Peyer's patch (tissue), 4 donors: Measurements from ENCODE around the gene LRRC8C. TPM values are rescaled to one million over a fixed set of nuclear protein-coding genes. Genes with fewer than 3 reads are reported as not detected.

Experiments used
- DNase-seq, 3 donors: peaks; one replicate each; pipeline ENCODE4 v3.0.0-alpha.2; 2017 to 2019
- H3K27ac ChIP-seq, 4 donors: fragments of 200-600 bp; sonication (generic); one replicate each; pipeline ENCODE4 v1.5.1; 2016 to 2019
- H3K27me3 ChIP-seq, 2 donors: fragments of 200-600 bp; sonication (generic); one replicate each; pipeline ENCODE4 v1.5.1; 2019
- H3K36me3 ChIP-seq, 3 donors: fragments of 200-600 bp; sonication (generic); one replicate each; pipeline ENCODE4 v1.5.1; 2016 to 2019
- H3K4me1 ChIP-seq, 4 donors: fragments of 200-600 bp; sonication (generic); one replicate each; pipeline ENCODE4 v1.5.1; 2016 to 2019
- H3K4me3 ChIP-seq, 4 donors: fragments of 200-600 bp; sonication (generic); 1 replicate in 3 of 4; 2 replicates in 1 of 4; pipeline ENCODE4 v1.5.1; 2016 to 2019; ENCODE audit warnings: mild to moderate bottlenecking in 1 of 4
- H3K9me3 ChIP-seq, 4 donors: fragments of 200-600 bp; sonication (generic); one replicate each; pipeline ENCODE4 v1.5.1; 2016 to 2019; ENCODE audit warnings: mild to moderate bottlenecking in 1 of 4
- POLR2A ChIP-seq, 2 donors: fragments of 450-650 bp; IDR thresholded peaks; one replicate each; pipeline ENCODE4 v1.5.1; 2017; ENCODE audit warnings: antibody characterized with exemption in 2 of 2, mild to moderate bottlenecking in 2 of 2, moderate library complexity in 2 of 2
- total RNA-seq, 4 donors: library from RNA; depleted of rRNA; stranded (reverse); fragments of >200 nt; gene quantifications; one replicate each; pipeline ENCODE4 v1.1.0, GENCODE V29; 2016
- TF ChIP-seq, protein P1 (sequence below), 6 experiments: fragments of 450-650 bp in 4 of 6; fragments of 200-600 bp in 2 of 6; sonication (generic) in 1 of 6; IDR thresholded peaks; one replicate each; pipeline ENCODE4 v1.5.1; 2017 to 2019; ENCODE audit warnings: antibody characterized with exemption in 6 of 6, mild to moderate bottlenecking in 3 of 6, moderate library complexity in 1 of 6

The LRRC8C gene
- total RNA-seq, 4 donors from 2014 or later, result 2.5 to 9.9 (median 4.0) TPM

DNA sequence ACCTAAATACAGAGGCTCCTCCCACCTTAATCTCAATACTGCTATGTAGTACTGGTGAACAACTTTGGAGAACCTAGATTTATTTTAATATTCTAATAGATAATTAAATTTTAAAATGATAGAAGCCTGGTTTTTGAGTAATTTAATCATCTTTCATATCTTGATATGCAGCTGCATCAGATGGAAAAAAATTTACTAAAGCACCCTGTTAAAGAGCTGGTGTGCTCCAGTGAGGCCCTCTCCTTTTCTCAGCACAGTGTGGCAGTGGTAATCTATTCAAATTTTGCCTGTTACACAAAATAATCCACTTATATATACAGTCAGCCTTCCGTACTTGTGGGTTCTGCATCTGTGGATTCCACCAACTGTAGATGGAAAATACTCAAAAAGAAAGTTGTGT, 82.8 kb downstream of the LRRC8C start:
- Histone ChIP-seq H3K9me3 (no peaks in the 10 kb centered on the region), H3K27ac (no peak overlapping the region), H3K4me1 (peaks cover 0 to 5% (median 3%) of the 10 kb centered on the region in 4 donors), H3K4me3 (no peak overlapping the region), H3K36me3 (no peaks in the 10 kb centered on the region), H3K27me3 (no peaks in the 10 kb centered on the region)
- DNase-seq, result no peak
- no peak for TF ChIP-seq POLR2A (IDR thresholded peaks at IDR 0.05)
- TF ChIP-seq, protein P1, sequence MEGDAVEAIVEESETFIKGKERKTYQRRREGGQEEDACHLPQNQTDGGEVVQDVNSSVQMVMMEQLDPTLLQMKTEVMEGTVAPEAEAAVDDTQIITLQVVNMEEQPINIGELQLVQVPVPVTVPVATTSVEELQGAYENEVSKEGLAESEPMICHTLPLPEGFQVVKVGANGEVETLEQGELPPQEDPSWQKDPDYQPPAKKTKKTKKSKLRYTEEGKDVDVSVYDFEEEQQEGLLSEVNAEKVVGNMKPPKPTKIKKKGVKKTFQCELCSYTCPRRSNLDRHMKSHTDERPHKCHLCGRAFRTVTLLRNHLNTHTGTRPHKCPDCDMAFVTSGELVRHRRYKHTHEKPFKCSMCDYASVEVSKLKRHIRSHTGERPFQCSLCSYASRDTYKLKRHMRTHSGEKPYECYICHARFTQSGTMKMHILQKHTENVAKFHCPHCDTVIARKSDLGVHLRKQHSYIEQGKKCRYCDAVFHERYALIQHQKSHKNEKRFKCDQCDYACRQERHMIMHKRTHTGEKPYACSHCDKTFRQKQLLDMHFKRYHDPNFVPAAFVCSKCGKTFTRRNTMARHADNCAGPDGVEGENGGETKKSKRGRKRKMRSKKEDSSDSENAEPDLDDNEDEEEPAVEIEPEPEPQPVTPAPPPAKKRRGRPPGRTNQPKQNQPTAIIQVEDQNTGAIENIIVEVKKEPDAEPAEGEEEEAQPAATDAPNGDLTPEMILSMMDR (IDR thresholded peaks at IDR 0.05), result no peak

DNA sequence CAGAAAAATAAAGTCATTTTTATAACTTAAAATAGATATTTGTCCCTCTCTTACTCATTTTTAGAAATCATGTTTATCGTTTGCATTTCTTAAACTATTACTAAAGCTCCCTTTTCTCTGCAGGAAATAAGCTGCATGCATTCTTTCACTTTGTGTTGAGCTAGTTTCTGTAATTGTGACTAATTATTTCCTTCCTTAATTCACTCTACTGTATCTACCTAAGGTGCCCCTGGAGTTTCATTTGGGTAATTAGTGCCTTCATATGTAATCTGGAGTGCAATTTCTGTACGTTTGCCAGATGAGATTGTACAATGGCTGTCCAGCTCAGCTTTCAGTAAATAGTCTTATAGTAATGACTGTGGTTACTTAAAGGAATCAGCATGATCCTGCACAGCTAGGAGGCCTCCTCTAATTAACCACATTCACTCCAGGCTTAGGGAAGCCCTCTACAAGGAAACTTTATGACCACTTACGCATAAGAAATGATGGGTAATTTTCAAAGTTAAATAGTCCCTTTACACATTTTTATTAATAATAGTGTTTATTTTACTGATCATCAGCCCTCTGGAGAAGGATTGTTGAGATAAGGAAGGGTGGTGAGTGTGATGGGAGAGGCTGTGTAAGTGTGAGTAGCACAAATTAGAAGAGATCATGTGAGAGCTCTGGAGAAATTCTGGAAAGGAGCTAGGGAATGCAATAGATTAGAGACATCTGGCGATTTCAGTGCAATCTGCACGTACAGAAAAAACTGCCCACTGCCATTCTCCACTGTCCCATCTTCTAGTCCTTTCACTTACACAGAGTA, 86.8 kb downstream of the LRRC8C start:
- Histone ChIP-seq H3K27ac (peak overlapping the region in 3 of 4 donors; percentile 34 to 53 (median 36)), H3K27me3 (no peaks in the 10 kb centered on the region), H3K4me1 (peaks cover 0 to 10% (median 3%) of the 10 kb centered on the region in 4 donors), H3K36me3 (no peaks in the 10 kb centered on the region), H3K4me3 (no peak overlapping the region), H3K9me3 (no peaks in the 10 kb centered on the region)
- no peak for DNase-seq
- TF ChIP-seq, protein P1 (IDR thresholded peaks at IDR 0.05), result peak in 2 of 6 experiments; percentile 24 to 31
- no peak for TF ChIP-seq POLR2A (IDR thresholded peaks at IDR 0.05)

DNA sequence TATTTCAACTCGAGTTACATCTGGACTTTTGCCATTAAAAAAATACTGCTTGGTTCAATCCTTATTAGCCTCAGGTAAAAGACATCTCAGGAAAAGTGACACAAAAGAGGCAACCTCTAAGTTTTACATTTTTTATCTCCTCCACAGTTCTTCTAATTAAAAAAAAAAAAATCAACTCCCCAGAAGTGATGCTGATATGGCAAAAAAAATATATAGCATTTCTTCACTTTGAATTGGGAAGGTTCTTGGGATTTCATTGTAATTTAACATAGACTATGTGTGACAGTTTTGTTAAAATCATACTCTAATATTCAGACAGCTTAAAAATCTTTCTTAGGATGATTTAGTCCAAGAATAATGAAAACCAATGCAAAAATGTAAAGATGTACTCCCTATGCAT, 87.9 kb downstream of the LRRC8C start:
- Histone ChIP-seq H3K27ac (peak overlapping the region in 1 of 4 donors; percentile 6), H3K4me1 (peaks cover 0 to 15% (median 3%) of the 10 kb centered on the region in 4 donors), H3K4me3 (no peak overlapping the region), H3K36me3 (no peaks in the 10 kb centered on the region), H3K27me3 (no peaks in the 10 kb centered on the region), H3K9me3 (no peaks in the 10 kb centered on the region)
- TF ChIP-seq, protein P1 (IDR thresholded peaks at IDR 0.05), result no peak
- no peak for TF ChIP-seq POLR2A (IDR thresholded peaks at IDR 0.05)
- no peak for DNase-seq

DNA sequence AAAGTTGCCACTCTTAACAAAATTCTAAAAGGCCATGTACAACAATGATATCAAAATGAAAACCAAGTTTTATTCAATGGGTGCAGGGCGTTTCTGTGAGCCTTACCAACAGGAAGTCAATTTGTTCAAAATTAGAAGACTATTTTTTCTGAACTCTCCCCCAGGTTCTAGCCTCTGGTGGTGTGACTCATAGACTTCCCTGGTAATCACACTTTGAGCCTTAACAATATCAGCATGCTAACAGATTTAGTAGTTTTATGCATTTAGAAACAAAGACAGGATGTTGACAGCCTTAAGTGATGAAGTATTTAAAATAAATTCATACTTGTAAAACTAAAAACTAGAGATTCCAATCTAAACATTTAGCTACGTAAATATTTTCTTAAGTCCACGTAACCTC, 88.4 kb downstream of the LRRC8C start:
- Histone ChIP-seq H3K27me3 (no peaks in the 10 kb centered on the region), H3K36me3 (no peaks in the 10 kb centered on the region), H3K9me3 (no peaks in the 10 kb centered on the region), H3K4me3 (no peak overlapping the region), H3K27ac (peak overlapping the region in 1 of 4 donors; percentile 6), H3K4me1 (peaks cover 0 to 15% (median 3%) of the 10 kb centered on the region in 4 donors)
- DNase-seq, result no peak
- TF ChIP-seq, protein P1 (IDR thresholded peaks at IDR 0.05), result no peak

DNA sequence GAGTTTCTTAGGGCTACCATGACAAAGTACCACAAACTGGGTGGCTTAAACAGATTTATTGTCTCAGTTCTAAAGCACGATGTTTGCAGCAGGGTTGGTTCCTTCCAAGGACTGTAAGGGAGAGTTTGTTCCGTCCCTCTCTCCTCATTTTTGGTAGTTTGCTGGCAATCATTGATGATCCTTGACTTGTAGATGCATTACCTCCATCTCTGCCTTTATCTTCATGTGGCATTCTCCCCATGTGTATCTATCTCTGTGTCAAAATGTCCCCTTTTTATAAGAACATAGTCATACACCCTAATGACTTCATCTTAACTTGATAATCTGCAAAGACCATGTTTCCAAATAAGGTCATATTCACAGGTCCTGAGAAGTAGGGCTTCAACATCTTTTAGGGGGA, 90.2 kb downstream of the LRRC8C start:
- H3K27ac ChIP-seq, result no peak overlapping the region
- no peak for TF ChIP-seq POLR2A (IDR thresholded peaks at IDR 0.05)
- TF ChIP-seq, protein P1 (IDR thresholded peaks at IDR 0.05), result no peak
- no peak overlapping the region for H3K4me3 ChIP-seq

More for the DNA sequence above, 90.2 kb downstream of the LRRC8C start:
- Histone ChIP-seq H3K36me3 (no peaks in the 10 kb centered on the region), H3K4me1 (peaks cover 0 to 15% (median 3%) of the 10 kb centered on the region in 4 donors), H3K27me3 (no peaks in the 10 kb centered on the region), H3K9me3 (no peaks in the 10 kb centered on the region)
- DNase-seq, result no peak
